Myocyte (in vitro differentiated cells): ENCODE measurements around the gene FHDC1. TPM values are rescaled to one million over a fixed set of nuclear protein-coding genes. Genes with fewer than 3 reads are reported as not detected.

Experiments used
- DNase-seq: peaks from one replicate; pipeline ENCODE4 v3.0.0-alpha.2; 2012; ENCODE audit warnings: low read depth
- total RNA-seq: library from RNA; depleted of rRNA; stranded (reverse); fragments of >200 nt; gene quantifications from 2 replicates; pipeline ENCODE4 v1.2.3, GENCODE V29; 2014

Gene FHDC1
- total RNA-seq, 1 donor from 2014 or later, result 0.72 TPM

- DNase-seq, result no peak
Observed at GRCh38 chr4:152976212-152976761, 40.2 kb downstream of the FHDC1 start.

GRCh38 chr4:152979731-152980330, 43.7 kb downstream of the FHDC1 start:
- DNase-seq, result no peak

- DNase-seq, result no peak
Observed at GRCh38 chr4:152981278-152981677, 45.2 kb downstream of the FHDC1 start.

GRCh38 chr4:152981842-152982241, 45.7 kb downstream of the FHDC1 start:
- DNase-seq, result no peak

GRCh38 chr4:152983221-152983620, 47.1 kb downstream of the FHDC1 start:
- peak; percentile 59 for DNase-seq

GRCh38 chr4:152983774-152984411, 47.8 kb downstream of the FHDC1 start:
- DNase-seq, result peak; percentile 73

- DNase-seq, result no peak
Observed at GRCh38 chr4:152988721-152989553, 52.8 kb downstream of the FHDC1 start.

GRCh38 chr4:152989554-152989970, 53.4 kb downstream of the FHDC1 start:
- no peak for DNase-seq

GRCh38 chr4:152990471-152991131, 54.5 kb downstream of the FHDC1 start:
- DNase-seq, result peak; percentile 82

- DNase-seq, result peak; percentile 39
Observed at GRCh38 chr4:152991398-152991797, 55.3 kb downstream of the FHDC1 start.

GRCh38 chr4:152992027-152992426, 55.9 kb downstream of the FHDC1 start:
- DNase-seq, result no peak

- peak; percentile 62 for DNase-seq
Observed at GRCh38 chr4:152992466-152992865, 56.3 kb downstream of the FHDC1 start.

- DNase-seq, result peak; percentile 59
Observed at GRCh38 chr4:152994038-152994437, 57.9 kb downstream of the FHDC1 start.

GRCh38 chr4:152996111-152996571, 60.0 kb downstream of the FHDC1 start:
- no peak for DNase-seq

GRCh38 chr4:152996672-152997071, 60.5 kb downstream of the FHDC1 start:
- DNase-seq, result no peak

GRCh38 chr4:152997288-152997687, 61.2 kb downstream of the FHDC1 start:
- no peak for DNase-seq

- no peak for DNase-seq
Observed at GRCh38 chr4:152997771-152998487, 61.8 kb downstream of the FHDC1 start.

- DNase-seq, result no peak
Observed at GRCh38 chr4:152998861-152999260, 62.7 kb downstream of the FHDC1 start.

- no peak for DNase-seq
Observed at GRCh38 chr4:152999346-153000075, 63.4 kb downstream of the FHDC1 start.

GRCh38 chr4:153000076-153000420, 63.9 kb downstream of the FHDC1 start:
- no peak for DNase-seq
